Mammary epithelial cell (primary cell): ENCODE results near the gene RAB4B.

ENCODE experiments used
- CTCF ChIP-seq, 2 donors: IDR thresholded peaks in 1 of 2; conservative IDR thresholded peaks in 1 of 2; 2 replicates each; pipeline ENCODE4 v1.5.1; 2011 to 2012; ENCODE audit warnings: inconsistent platforms in 2 of 2, low read length in 2 of 2, mild to moderate bottlenecking in 2 of 2, control low read depth in 1 of 2, low read depth in 1 of 2; ENCODE audit not compliant: insufficient read depth in 1 of 2; ENCODE audit errors: extremely low read depth in 1 of 2
- EZH2 ChIP-seq: IDR thresholded peaks from 2 replicates; pipeline ENCODE4 v1.6.1; 2012; ENCODE audit warnings: low read length, inconsistent platforms, borderline replicate concordance

DNA sequence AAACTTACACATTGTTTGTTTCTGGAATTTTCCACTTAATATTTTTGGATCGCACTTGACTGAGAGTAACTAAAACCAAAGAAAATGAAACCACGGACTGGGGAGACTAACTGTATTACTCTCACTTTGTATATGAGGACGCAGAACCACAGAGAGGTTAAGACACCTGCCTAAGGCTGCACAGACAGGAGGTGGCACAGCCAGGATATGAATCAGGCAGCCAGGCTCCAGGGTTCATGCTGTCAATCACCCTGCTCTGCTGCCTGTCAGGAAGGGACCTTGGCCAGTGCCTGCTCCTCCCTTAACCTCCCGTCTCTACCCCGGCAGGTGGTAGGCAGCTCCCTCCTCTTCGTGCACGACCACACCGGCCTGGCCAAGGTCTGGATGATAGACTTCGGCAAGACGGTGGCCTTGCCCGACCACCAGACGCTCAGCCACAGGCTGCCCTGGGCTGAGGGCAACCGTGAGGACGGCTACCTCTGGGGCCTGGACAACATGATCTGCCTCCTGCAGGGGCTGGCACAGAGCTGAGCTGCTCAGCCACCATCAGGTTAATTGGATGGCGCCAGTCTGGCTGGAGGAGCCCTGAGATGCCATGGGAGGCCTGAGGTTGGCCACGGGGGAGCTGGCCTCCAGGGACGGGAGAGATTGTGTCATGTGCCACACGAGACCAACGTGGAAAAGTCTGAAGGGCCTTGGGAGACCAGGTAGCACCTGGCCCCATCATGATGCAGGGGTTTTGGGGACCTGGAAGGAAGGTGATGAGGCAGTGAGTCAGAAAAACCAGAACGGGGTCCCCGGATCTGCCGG lies 38.8 kb upstream of the RAB4B start:
- no peak for TF ChIP-seq CTCF (conservative IDR thresholded peaks at IDR 0.05 in 1 of 2, IDR thresholded peaks at IDR 0.05 in 1 of 2; ENCODE audit: extremely low read depth in 1 of 2, insufficient read depth in 1 of 2, low read depth in 1 of 2, low read length in 2 of 2)
- TF ChIP-seq EZH2, result no peak
